Endothelial cell of umbilical vein (primary cell): ENCODE results near the gene TMEM132E. TPM values are rescaled to one million over a fixed set of nuclear protein-coding genes. Genes with fewer than 3 reads are reported as not detected.
"Not testable (repeated sequence)": the region's sequence is repeated elsewhere in the genome, so short reads cannot be mapped to it uniquely, and the experiment has no call there.

Source experiments
- BruUV-seq: library from RNA; stranded (reverse); fragments of 400-500 nt; replicated peaks from 2 replicates; lab custom pipeline; 2021; lab: Mats Ljungman, UMichigan
- CTCF ChIA-PET: fragments of 300-600, 350-600 bp; sonication (Branson Sonifier 250); formaldehyde crosslinking; loops from one replicate; lab custom pipeline; 2021; ENCODE audit warnings: antibody characterized with exemption, inconsistent platforms; lab: Charles Lee
- POLR2A ChIA-PET: fragments of 300-600, 350-600 bp; sonication (Branson Sonifier 250); formaldehyde crosslinking; loops from one replicate; lab custom pipeline; 2021; ENCODE audit warnings: antibody characterized with exemption, inconsistent platforms; lab: Charles Lee
- DNase-seq: peaks from one replicate; pipeline ENCODE4 v3.0.0-alpha.2; 2011; ENCODE audit warnings: low read depth, low spot score
- FAIRE-seq: peaks from 2 replicates; lab custom pipeline; 2011; peaks lifted over from hg19 to GRCh38; lab: Jason Lieb, UNC
- H2AFZ ChIP-seq: 2 replicates; pipeline ENCODE4 v1.6.0; 2012; ENCODE audit warnings: low read depth, low read length, control low read depth, inconsistent platforms
- H3K27ac ChIP-seq: 2 replicates; pipeline ENCODE4 v1.5.1; 2011; ENCODE audit warnings: low read depth, mild to moderate bottlenecking, control low read depth, low read length, moderate library complexity; ENCODE audit not compliant: insufficient read depth
- H3K27me3 ChIP-seq, 2 experiments: 2 replicates each; pipeline versions ENCODE4 v1.6.0 to v1.6.1; 2011; ENCODE audit warnings: low read length in 2 of 2, mixed read lengths in 1 of 2; ENCODE audit not compliant: control insufficient read depth in 2 of 2, insufficient read depth in 2 of 2
- H3K36me3 ChIP-seq, 2 experiments: 2 replicates in 1 of 2; 3 replicates in 1 of 2; pipeline ENCODE4 v1.5.1; 2011; ENCODE audit warnings: low read length in 2 of 2, mild to moderate bottlenecking in 1 of 2, moderate library complexity in 1 of 2; ENCODE audit not compliant: control insufficient read depth in 2 of 2, insufficient read depth in 2 of 2; ENCODE audit errors: extremely low read depth in 1 of 2
- H3K4me1 ChIP-seq: 3 replicates; pipeline ENCODE4 v1.5.1; 2011; ENCODE audit warnings: mild to moderate bottlenecking, low read length; ENCODE audit not compliant: control insufficient read depth, insufficient read depth; ENCODE audit errors: extremely low read depth
- H3K4me2 ChIP-seq: 2 replicates; pipeline ENCODE4 v1.6.1; 2011; ENCODE audit warnings: low read length, control low read depth, mixed read lengths; ENCODE audit not compliant: insufficient read depth
- H3K4me3 ChIP-seq, 3 experiments: fragments of 200-600 bp in 1 of 3; sonication (generic), shearing (Covaris generic) in 1 of 3; replicated peaks in 1 of 3; 2 replicates each; pipeline ENCODE4 v1.5.1; 2011 to 2016; ENCODE audit warnings: control low read depth in 3 of 3, low read length in 3 of 3, mild to moderate bottlenecking in 2 of 3, inconsistent platforms in 1 of 3, low read depth in 1 of 3, moderate library complexity in 1 of 3; ENCODE audit not compliant: insufficient read depth in 1 of 3
- H3K79me2 ChIP-seq: 2 replicates; pipeline ENCODE4 v1.6.0; 2012; ENCODE audit warnings: low read length, inconsistent platforms; ENCODE audit not compliant: control insufficient read depth, insufficient read depth
- H3K9ac ChIP-seq: replicated peaks from 2 replicates; pipeline ENCODE3; 2011; ENCODE audit warnings: low read length, control low read depth; ENCODE audit not compliant: insufficient read depth; ENCODE audit errors: extremely low read depth
- H3K9me1 ChIP-seq: replicated peaks from 3 replicates; pipeline ENCODE4 v1.6.0; 2011; ENCODE audit warnings: mild to moderate bottlenecking, low read length; ENCODE audit not compliant: control insufficient read depth, insufficient read depth; ENCODE audit errors: extremely low read depth
- H3K9me3 ChIP-seq: replicated peaks from 2 replicates; pipeline ENCODE4 v1.5.1; 2012; ENCODE audit warnings: low read length, inconsistent platforms; ENCODE audit not compliant: control insufficient read depth, insufficient read depth
- H4K20me1 ChIP-seq: replicated peaks from 2 replicates; pipeline ENCODE3; 2011; ENCODE audit warnings: mild to moderate bottlenecking, low read length; ENCODE audit not compliant: control insufficient read depth, insufficient read depth; ENCODE audit errors: extremely low read depth
- EZH2 ChIP-seq: IDR thresholded peaks from 2 replicates; pipeline ENCODE4 v1.6.1; 2012; ENCODE audit warnings: borderline replicate concordance, low read depth, mild to moderate bottlenecking, moderate library complexity, low read length, inconsistent platforms; ENCODE audit not compliant: severe bottlenecking
- FOS ChIP-seq: IDR thresholded peaks from 2 replicates; pipeline ENCODE4 v1.6.1; 2011; ENCODE audit warnings: mild to moderate bottlenecking, low read length, moderate library complexity, borderline replicate concordance; ENCODE audit not compliant: insufficient read depth
- JUN ChIP-seq: IDR thresholded peaks from 2 replicates; pipeline ENCODE4 v1.6.1; 2011; ENCODE audit warnings: borderline replicate concordance, low read depth; ENCODE audit not compliant: insufficient read length, insufficient read depth
- MYC ChIP-seq: IDR thresholded peaks from one replicate; pipeline ENCODE4 v1.6.1; 2011; ENCODE audit warnings: mild to moderate bottlenecking, low read depth, low read length
- POLR2A ChIP-seq: IDR thresholded peaks from 2 replicates; pipeline ENCODE4 v1.6.1; 2012; ENCODE audit warnings: low read depth, mild to moderate bottlenecking, control low read depth, low read length
- POLR2AphosphoS5 ChIP-seq: IDR thresholded peaks from 2 replicates; pipeline ENCODE4 v1.6.1; 2012; ENCODE audit warnings: low read depth, mild to moderate bottlenecking, control low read depth, low read length, moderate library complexity; ENCODE audit not compliant: insufficient read depth
- dilution Hi-C: fragments of 300-500 bp; cut with MboI; formaldehyde crosslinking; loops from one replicate; pipeline ENCODE4 v1.15.0; 2019; ENCODE audit warnings: low sequenced_read_pairs; ENCODE audit not compliant: extremely low pct_ligation_motif_present
- intact Hi-C: fragments of 100-400 bp; cut with micrococcal nuclease; formaldehyde crosslinking; loops from one replicate; pipeline ENCODE4 v1.10.0; 2022
- polyA plus RNA-seq, 4 experiments: library from polyadenylated mRNA; depleted of rRNA in 3 of 4; stranded (reverse) in 3 of 4; unstranded in 1 of 4; fragments of >200 nt; gene quantifications; 2 replicates each; pipeline versions ENCODE4 v1.2.1 to v1.2.3, GENCODE V29; 2011 to 2012; ENCODE audit warnings: missing spikeins in 1 of 4
- total RNA-seq: library from RNA; stranded (reverse); gene quantifications from 2 replicates; pipeline ENCODE4 v1.2.3, GENCODE V29; 2021
- TF ChIP-seq, protein P1 (sequence below): IDR thresholded peaks from 2 replicates; pipeline ENCODE4 v1.6.1; 2011; ENCODE audit not compliant: insufficient read depth, insufficient read length

The TMEM132E gene
- total and polyA plus RNA-seq, 2 donors (not counting 3 experiments of a cell fraction or from before 2014, with no cell fraction given), result not detected

DNA sequence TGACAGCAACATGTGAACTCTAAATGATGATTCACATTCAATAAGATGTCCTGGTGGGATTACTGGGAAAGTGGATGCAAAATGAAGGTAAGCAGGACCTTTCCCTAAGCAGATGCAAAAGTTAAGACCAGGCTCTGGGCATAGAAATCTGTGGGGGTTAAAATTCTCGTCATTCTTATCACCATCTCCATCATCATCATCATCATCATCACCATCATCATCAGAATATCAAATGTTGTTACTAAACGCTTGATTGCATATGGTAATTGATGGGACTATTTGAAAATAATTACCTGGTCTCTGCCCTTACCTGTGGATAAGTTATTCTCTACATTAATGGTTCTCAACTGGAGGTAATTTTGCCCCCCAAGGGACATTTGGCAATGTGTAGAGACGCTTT, 41.9 kb upstream of the TMEM132E start:
- H3K4me3 ChIP-seq, result no peak overlapping the region
- H4K20me1 ChIP-seq, result no peaks in the 10 kb centered on the region
- H2AFZ ChIP-seq, result no peak overlapping the region
- H3K9me1 ChIP-seq, result no peaks in the 10 kb centered on the region
- H3K27me3 ChIP-seq, result no peaks in the 10 kb centered on the region
- intact Hi-C loops, result no loop called here
- POLR2A ChIA-PET, result no interaction called here
- no peak overlapping the region for H3K9ac ChIP-seq
- FAIRE-seq, result no peak
- no peaks in the 10 kb centered on the region for H3K4me1 ChIP-seq
- H3K36me3 ChIP-seq, result no peaks in the 10 kb centered on the region
- DNase-seq, result no peak
- H3K4me2 ChIP-seq, result no peak overlapping the region
- no TSS peak for BruUV-seq
- TF ChIP-seq EZH2, result no peak
- TF ChIP-seq, protein P1, sequence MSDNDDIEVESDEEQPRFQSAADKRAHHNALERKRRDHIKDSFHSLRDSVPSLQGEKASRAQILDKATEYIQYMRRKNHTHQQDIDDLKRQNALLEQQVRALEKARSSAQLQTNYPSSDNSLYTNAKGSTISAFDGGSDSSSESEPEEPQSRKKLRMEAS, result no peak
- no peak for TF ChIP-seq FOS
- no peak for TF ChIP-seq MYC
- no peak for TF ChIP-seq JUN
- no peak for TF ChIP-seq POLR2A
- no peak for TF ChIP-seq POLR2AphosphoS5
- H3K9me3 ChIP-seq, result no peaks in the 10 kb centered on the region
- no peak overlapping the region for H3K27ac ChIP-seq
- dilution Hi-C loops, result no loop called here
- CTCF ChIA-PET, result no interaction called here
- no peaks in the 10 kb centered on the region for H3K79me2 ChIP-seq

DNA sequence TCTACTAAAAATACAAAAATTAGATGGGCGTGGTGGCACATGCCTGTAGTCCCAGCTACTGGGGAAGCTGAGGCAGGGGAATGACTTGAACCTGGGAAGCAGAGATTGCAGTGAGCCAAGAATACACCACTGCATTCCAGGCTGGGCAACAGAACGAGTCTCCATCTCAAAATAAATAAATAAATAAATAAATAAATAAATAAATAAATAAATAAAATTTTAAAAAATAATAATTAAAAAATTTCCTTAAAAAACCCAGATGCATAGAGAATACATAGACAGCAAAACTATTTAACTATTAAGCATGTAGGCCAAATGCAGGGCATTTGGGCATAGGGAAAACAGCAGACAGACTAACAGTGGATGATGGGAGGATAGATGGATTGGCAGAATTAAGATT, 40.8 kb upstream of the TMEM132E start:
- H3K36me3 ChIP-seq, FAIRE-seq, intact Hi-C loops, H3K27ac ChIP-seq, H3K9me1 ChIP-seq, H3K4me1 ChIP-seq, H3K9ac ChIP-seq, H4K20me1 ChIP-seq, H3K9me3 ChIP-seq, BruUV-seq, DNase-seq, CTCF ChIA-PET, H3K4me2 ChIP-seq, H2AFZ ChIP-seq, H3K27me3 ChIP-seq, H3K4me3 ChIP-seq, POLR2A ChIA-PET, dilution Hi-C loops, H3K79me2 ChIP-seq: not testable (repeated sequence)
